Panc1 (cell line): ENCODE results near the gene ADARB2. TPM values are rescaled to one million over a fixed set of nuclear protein-coding genes. Genes with fewer than 3 reads are reported as not detected.

Experiments
- ATAC-seq: fragments of 200-7000 bp; cut with Tn5 transposase; 2 replicates; pipeline ENCODE4 v1.9.1; 2020; ENCODE audit warnings: mild to moderate bottlenecking, moderate library complexity
- BruUV-seq: library from RNA; stranded (reverse); fragments of 400-500 nt; replicated peaks from 2 replicates; lab custom pipeline; 2021; lab: Mats Ljungman, UMichigan
- CTCF ChIA-PET: fragments of 300-600 bp; sonication (Branson Sonifier 250); formaldehyde crosslinking; loops from one replicate; lab custom pipeline; 2022; ENCODE audit warnings: antibody characterized with exemption; lab: Charles Lee
- POLR2A ChIA-PET: fragments of 300-600 bp; sonication (Branson Sonifier 250); formaldehyde crosslinking; loops from one replicate; lab custom pipeline; 2022; ENCODE audit warnings: antibody characterized with exemption; lab: Charles Lee
- DNase-seq: peaks from one replicate; pipeline ENCODE4 v3.0.0-alpha.2; 2010; ENCODE audit warnings: low read depth, low spot score
- H3K27ac ChIP-seq: 2 replicates; pipeline ENCODE4 v1.5.1; 2011; ENCODE audit warnings: mild to moderate bottlenecking, low read length, inconsistent platforms
- H3K27me3 ChIP-seq: fragments of 200-500 bp; sonication (Bioruptor generic); 2 replicates; pipeline ENCODE4 v1.6.0; 2014; ENCODE audit warnings: low read length, inconsistent platforms; ENCODE audit not compliant: control insufficient read depth, insufficient read depth
- H3K36me3 ChIP-seq: fragments of 200-500 bp; sonication (Bioruptor generic); 2 replicates; pipeline ENCODE4 v1.5.1; 2014; ENCODE audit warnings: inconsistent platforms, mild to moderate bottlenecking, low read length, moderate library complexity; ENCODE audit not compliant: control insufficient read depth, insufficient read depth
- H3K4me1 ChIP-seq: 2 replicates; pipeline ENCODE4 v1.5.1; 2011; ENCODE audit warnings: inconsistent platforms, mild to moderate bottlenecking, low read length, moderate library complexity; ENCODE audit not compliant: control insufficient read depth, insufficient read depth
- H3K4me3 ChIP-seq, 2 experiments: 2 replicates each; pipeline ENCODE4 v1.5.1; 2011 to 2012; ENCODE audit warnings: low read depth in 2 of 2, low read length in 2 of 2, mild to moderate bottlenecking in 2 of 2, inconsistent platforms in 1 of 2, moderate library complexity in 1 of 2
- H3K9me3 ChIP-seq: fragments of 200-500 bp; sonication (Bioruptor generic); 2 replicates; pipeline ENCODE4 v1.5.1; 2014; ENCODE audit warnings: low read depth, mild to moderate bottlenecking, inconsistent platforms, low read length, moderate library complexity; ENCODE audit not compliant: control insufficient read depth, insufficient read depth
- CTCF ChIP-seq: fragments of 450-650 bp; IDR thresholded peaks from 2 replicates; pipeline ENCODE4 v1.5.1; 2017; ENCODE audit warnings: mild to moderate bottlenecking
- POLR2AphosphoS5 ChIP-seq: IDR thresholded peaks from 2 replicates; pipeline ENCODE4 v1.6.1; 2012; ENCODE audit warnings: mild to moderate bottlenecking, low read depth, low read length, moderate library complexity
- REST ChIP-seq, 2 experiments: IDR thresholded peaks; 2 replicates each; pipeline ENCODE4 v1.6.1; 2011 to 2012; ENCODE audit warnings: low read depth in 2 of 2, control low read depth in 1 of 2, low read length in 1 of 2, mild to moderate bottlenecking in 1 of 2, moderate library complexity in 1 of 2; ENCODE audit not compliant: insufficient read depth in 1 of 2
- SIN3A ChIP-seq: IDR thresholded peaks from 2 replicates; pipeline ENCODE4 v1.6.1; 2012; ENCODE audit warnings: low read depth, mild to moderate bottlenecking, low read length, moderate library complexity, borderline replicate concordance; ENCODE audit not compliant: insufficient read depth
- TCF7L2 ChIP-seq: IDR thresholded peaks from 2 replicates; pipeline ENCODE4 v1.6.1; 2011; ENCODE audit warnings: mild to moderate bottlenecking, low read depth, low read length, inconsistent platforms
- in situ Hi-C: cut with HindIII; loops from 2 replicates; pipeline ENCODE4 v1.10.0; 2016; ENCODE audit warnings: low sequenced_read_pairs, low pct_unique_long_range_greater_than_20kb
- intact Hi-C: fragments of 100-400 bp; cut with micrococcal nuclease; formaldehyde crosslinking; loops from one replicate; pipeline ENCODE4 v1.10.0; 2022; ENCODE audit not compliant: unreplicated experiment
- total RNA-seq: library from RNA; stranded (reverse); gene quantifications from one replicate; pipeline ENCODE4 v1.2.1, GENCODE V29; 2021; ENCODE audit not compliant: unreplicated experiment

Gene ADARB2
- total RNA-seq, 1 experiment from 2014 or later: 0.31 TPM

GRCh38 chr10:1678084-1678483, 59.2 kb downstream of the ADARB2 start:
- no peak overlapping the region for H3K4me3 ChIP-seq
- no TSS peak for BruUV-seq
- in situ Hi-C loops (no loop called here), intact Hi-C loops (no loop called here)
- H3K9me3 ChIP-seq: no peaks in the 10 kb centered on the region
- no peaks in the 10 kb centered on the region for H3K27me3 ChIP-seq
- no peak overlapping the region for H3K27ac ChIP-seq
- DNase-seq: no peak
- H3K4me1 ChIP-seq: no peaks in the 10 kb centered on the region
- ChIA-PET CTCF (no interaction called here), POLR2A (interaction anchor here (0.6 kb wide), 1 partner anchor 246 kb away, joined by 3 read pairs; no protein-coding TSS in a partner anchor)
- H3K36me3 ChIP-seq: no peaks in the 10 kb centered on the region
- TF ChIP-seq SIN3A (no peak), TCF7L2 (no peak), CTCF (no peak), REST (IDR thresholded peaks at IDR 0.05; ENCODE audit: insufficient read depth in 1 of 2, low read depth in 2 of 2, low read length in 1 of 2) (no peak), POLR2AphosphoS5 (no peak)
- no peak for ATAC-seq

- Histone ChIP-seq H3K4me1 (no peaks in the 10 kb centered on the region), H3K9me3 (no peaks in the 10 kb centered on the region), H3K27me3 (no peaks in the 10 kb centered on the region), H3K4me3 (no peak overlapping the region), H3K27ac (no peak overlapping the region), H3K36me3 (no peaks in the 10 kb centered on the region)
- in situ Hi-C loops (no loop called here), intact Hi-C loops (no loop called here)
- no peak for ATAC-seq
- CTCF ChIA-PET: no interaction called here
- POLR2A ChIA-PET: interaction anchor here (0.6 to 0.7 kb wide), 2 partner anchors 61 to 245 kb away, joined by 3 to 4 read pairs; no protein-coding TSS in a partner anchor
- BruUV-seq: no TSS peak
- TF ChIP-seq SIN3A (no peak), POLR2AphosphoS5 (no peak), CTCF (no peak), REST (IDR thresholded peaks at IDR 0.05; ENCODE audit: insufficient read depth in 1 of 2, low read depth in 2 of 2, low read length in 1 of 2) (no peak), TCF7L2 (no peak)
- no peak for DNase-seq
Measured at GRCh38 chr10:1677307-1677939, 59.9 kb downstream of the ADARB2 start.
